OCI-LY3 (cell line): ENCODE data around the gene TUBGCP6.

Experiments
- EZH2phosphoT487 ChIP-seq: fragments of 200-600 bp; shearing (Covaris generic); IDR thresholded peaks from 2 replicates; pipeline ENCODE4 v1.6.1; 2018; ENCODE audit warnings: antibody characterized with exemption, mixed run types, low read depth
- TF ChIP-seq, protein P1 (sequence below): fragments of 200-600, 300-600 bp; sonication (generic); IDR thresholded peaks from 2 replicates; pipeline ENCODE4 v1.5.1; 2014; ENCODE audit warnings: antibody characterized with exemption, low read length, low read depth

DNA sequence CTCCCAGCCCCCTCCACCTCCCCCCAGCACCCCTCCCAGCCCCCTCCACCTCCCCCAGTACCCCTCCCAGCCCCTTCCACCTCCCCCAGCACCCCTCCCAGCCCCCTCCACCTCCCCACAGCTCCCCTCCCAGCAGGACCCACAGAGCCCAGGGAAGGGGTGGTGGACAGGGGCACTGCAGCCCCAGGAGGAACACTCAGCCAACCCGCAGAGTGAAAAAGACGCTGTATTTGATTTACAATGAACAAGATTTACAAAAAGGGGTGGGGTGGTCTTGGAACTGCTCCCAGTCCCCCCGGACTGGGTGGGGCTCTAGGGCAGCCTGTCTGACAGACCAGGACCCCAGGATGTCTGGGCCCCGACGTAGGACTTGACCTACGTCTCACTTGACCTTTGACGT, 29.9 kb upstream of the TUBGCP6 start:
- TF ChIP-seq, protein P1, sequence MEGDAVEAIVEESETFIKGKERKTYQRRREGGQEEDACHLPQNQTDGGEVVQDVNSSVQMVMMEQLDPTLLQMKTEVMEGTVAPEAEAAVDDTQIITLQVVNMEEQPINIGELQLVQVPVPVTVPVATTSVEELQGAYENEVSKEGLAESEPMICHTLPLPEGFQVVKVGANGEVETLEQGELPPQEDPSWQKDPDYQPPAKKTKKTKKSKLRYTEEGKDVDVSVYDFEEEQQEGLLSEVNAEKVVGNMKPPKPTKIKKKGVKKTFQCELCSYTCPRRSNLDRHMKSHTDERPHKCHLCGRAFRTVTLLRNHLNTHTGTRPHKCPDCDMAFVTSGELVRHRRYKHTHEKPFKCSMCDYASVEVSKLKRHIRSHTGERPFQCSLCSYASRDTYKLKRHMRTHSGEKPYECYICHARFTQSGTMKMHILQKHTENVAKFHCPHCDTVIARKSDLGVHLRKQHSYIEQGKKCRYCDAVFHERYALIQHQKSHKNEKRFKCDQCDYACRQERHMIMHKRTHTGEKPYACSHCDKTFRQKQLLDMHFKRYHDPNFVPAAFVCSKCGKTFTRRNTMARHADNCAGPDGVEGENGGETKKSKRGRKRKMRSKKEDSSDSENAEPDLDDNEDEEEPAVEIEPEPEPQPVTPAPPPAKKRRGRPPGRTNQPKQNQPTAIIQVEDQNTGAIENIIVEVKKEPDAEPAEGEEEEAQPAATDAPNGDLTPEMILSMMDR = no peak
- TF ChIP-seq EZH2phosphoT487 = no peak
